Spleen (tissue), 11 donors: ENCODE results near the gene NTNG1. TPM values are rescaled to one million over a fixed set of nuclear protein-coding genes. Genes with fewer than 3 reads are reported as not detected.

ENCODE experiments used
- DNase-seq: peaks from one replicate; pipeline ENCODE4 v3.0.0-alpha.2; 2020
- H3K27ac ChIP-seq, 8 donors: fragments of 200-600 bp; sonication (generic) in 7 of 8; 1 replicate in 4 of 8; 2 replicates in 4 of 8; pipeline versions ENCODE4 v1.5.0 to v1.8.0; 2016 to 2021; ENCODE audit warnings: inconsistent platforms in 4 of 8, mild to moderate bottlenecking in 4 of 8, moderate library complexity in 1 of 8
- H3K27me3 ChIP-seq, 7 donors: fragments of 200-600 bp; sonication (generic) in 6 of 7; replicated peaks in 1 of 7; 1 replicate in 4 of 7; 2 replicates in 3 of 7; pipeline versions ENCODE4 v1.5.0 to v1.8.0; 2016 to 2021; ENCODE audit warnings: inconsistent platforms in 3 of 7, mild to moderate bottlenecking in 1 of 7
- H3K36me3 ChIP-seq, 6 donors: fragments of 200-600 bp; sonication (generic) in 5 of 6; 1 replicate in 4 of 6; 2 replicates in 2 of 6; pipeline versions ENCODE4 v1.5.0 to v1.8.0; 2016 to 2021; ENCODE audit warnings: inconsistent platforms in 2 of 6
- H3K4me1 ChIP-seq, 6 donors: fragments of 200-600 bp; sonication (generic) in 5 of 6; 1 replicate in 3 of 6; 2 replicates in 3 of 6; pipeline versions ENCODE4 v1.5.0 to v1.8.0; 2016 to 2021; ENCODE audit warnings: inconsistent platforms in 3 of 6
- H3K4me3 ChIP-seq, 8 donors: fragments of 200-600 bp; sonication (generic) in 7 of 8; 1 replicate in 4 of 8; 2 replicates in 4 of 8; pipeline versions ENCODE4 v1.5.0 to v1.8.0; 2016 to 2021; ENCODE audit warnings: inconsistent platforms in 4 of 8, mild to moderate bottlenecking in 4 of 8, moderate library complexity in 2 of 8
- H3K9me3 ChIP-seq, 8 donors: fragments of 200-600 bp; sonication (generic) in 7 of 8; 1 replicate in 4 of 8; 2 replicates in 4 of 8; pipeline versions ENCODE4 v1.5.0 to v1.8.0; 2016 to 2021; ENCODE audit warnings: inconsistent platforms in 4 of 8
- CTCF ChIP-seq, 11 experiments: fragments of 200-600 bp in 7 of 11; fragments of 450-650 bp in 4 of 11; sonication (generic) in 4 of 11; IDR thresholded peaks in 8 of 11; conservative IDR thresholded peaks in 3 of 11; 1 replicate in 7 of 11; 2 replicates in 4 of 11; pipeline versions ENCODE4 v1.4.0 to v1.8.0; 2016 to 2021; ENCODE audit warnings: antibody characterized with exemption in 11 of 11, inconsistent platforms in 4 of 11, mild to moderate bottlenecking in 1 of 11
- POLR2A ChIP-seq, 3 donors: fragments of 450-650 bp; IDR thresholded peaks; one replicate each; pipeline ENCODE4 v1.5.1; 2017; ENCODE audit warnings: antibody characterized with exemption in 3 of 3, mild to moderate bottlenecking in 1 of 3
- POLR2AphosphoS5 ChIP-seq, 3 donors: sonication (generic); formaldehyde crosslinking; IDR thresholded peaks; one replicate each; pipeline ENCODE4 v1.5.1; 2017; ENCODE audit warnings: antibody characterized with exemption in 3 of 3
- WGBS, 5 donors: extraction: QIAGEN DNeasy Blood & Tissue Kit in 3 of 5; methylation state at CpG; one replicate each; pipeline versions ENCODE4 v1.1.5 to v1.1.7; 2013 to 2018; 5-methylcytosine and 5-hydroxymethylcytosine counted together
- intact Hi-C: fragments of 100-400 bp; cut with DNase I; formaldehyde crosslinking; loops from one replicate; pipeline ENCODE4 v1.15.0; 2023; ENCODE audit warnings: low total_unique reads
- polyA plus RNA-seq, 3 donors: library from polyadenylated mRNA; stranded (reverse); fragments of 200-250 nt; gene quantifications; one replicate each; pipeline ENCODE4 v1.2.1, GENCODE V29; 2013
- total RNA-seq, 7 donors: library from RNA; depleted of rRNA in 3 of 7; stranded (reverse); fragments of >200 nt in 3 of 7; fragmentation: NEBNext Ultra II Directional in 4 of 7; extraction: Animal tissue kit (Norgen Biotek cat#: 25700) in 4 of 7; gene quantifications; one replicate each; pipeline versions ENCODE4 v1.1.0 to v1.2.1, GENCODE V29; 2016 to 2021
- donor health status: healthy with polysubstance abuse.
- donor health status: DM: no; HTN: no; CAD: no; lungs with moderate emphysema.
- donor health status: DM: no; HTN: no; CAD: no.
- donor health status: Bipolar disorder and iron deficiency.
- donor health status: healthy.
- donor health status: DM: no; HTN: no; CAD: no.
- donor health status: DM: yes; HTN: yes; CAD: no.

Gene NTNG1
- total and polyA plus RNA-seq, 10 donors: 0.11 to 2.0 (median 1.1) TPM

GRCh38 chr1:107096690-107097089 lies 44.1 kb upstream of the NTNG1 start:
- Histone ChIP-seq H3K36me3 (no peaks in the 10 kb centered on the region), H3K4me3 (no peak overlapping the region), H3K4me1 (no peaks in the 10 kb centered on the region), H3K27ac (no peak overlapping the region), H3K9me3 (no peaks in the 10 kb centered on the region), H3K27me3 (no peaks in the 10 kb centered on the region)
- WGBS, 5 donors: 14 to 37% (median 30%) methylated on average over 2 of the region's 2 CpGs
- TF ChIP-seq CTCF (IDR thresholded peaks at IDR 0.05 in 8 of 11, conservative IDR thresholded peaks at IDR 0.05 in 3 of 11): no peak
- TF ChIP-seq POLR2AphosphoS5 (IDR thresholded peaks at IDR 0.05): no peak
- TF ChIP-seq POLR2A (IDR thresholded peaks at IDR 0.05): no peak
- no peak for DNase-seq
- intact Hi-C loops: no loop called here

GRCh38 chr1:107098961-107099360 lies 41.9 kb upstream of the NTNG1 start:
- no peak for TF ChIP-seq POLR2AphosphoS5 (IDR thresholded peaks at IDR 0.05)
- TF ChIP-seq CTCF (IDR thresholded peaks at IDR 0.05 in 8 of 11, conservative IDR thresholded peaks at IDR 0.05 in 3 of 11): no peak
- TF ChIP-seq POLR2A (IDR thresholded peaks at IDR 0.05): no peak
- Histone ChIP-seq H3K4me3 (no peak overlapping the region), H3K27me3 (no peaks in the 10 kb centered on the region), H3K9me3 (no peaks in the 10 kb centered on the region), H3K27ac (no peak overlapping the region), H3K36me3 (no peaks in the 10 kb centered on the region), H3K4me1 (no peaks in the 10 kb centered on the region)
- 86 to 91% (median 87%) methylated on average over 3 of the region's 3 CpGs for WGBS, 5 donors
- intact Hi-C loops: no loop called here
- no peak for DNase-seq

- intact Hi-C loops: no loop called here
- H3K4me1 ChIP-seq: no peaks in the 10 kb centered on the region
- DNase-seq: no peak
- no peak overlapping the region for H3K4me3 ChIP-seq
- no peaks in the 10 kb centered on the region for H3K9me3 ChIP-seq
- no peak overlapping the region for H3K27ac ChIP-seq
- WGBS, 5 donors: 80 to 93% (median 87%) methylated on average over 3 of the region's 3 CpGs
- H3K36me3 ChIP-seq: no peaks in the 10 kb centered on the region
- TF ChIP-seq POLR2A (IDR thresholded peaks at IDR 0.05) (no peak), POLR2AphosphoS5 (IDR thresholded peaks at IDR 0.05) (no peak), CTCF (IDR thresholded peaks at IDR 0.05 in 8 of 11, conservative IDR thresholded peaks at IDR 0.05 in 3 of 11) (no peak)
- no peaks in the 10 kb centered on the region for H3K27me3 ChIP-seq
These were observed 40.4 kb upstream of the NTNG1 start for GRCh38 chr1:107100331-107100984.

GRCh38 chr1:107105914-107106313 lies 34.9 kb upstream of the NTNG1 start:
- no peak overlapping the region for H3K27ac ChIP-seq
- no peaks in the 10 kb centered on the region for H3K27me3 ChIP-seq
- no peak overlapping the region for H3K4me3 ChIP-seq
- no peaks in the 10 kb centered on the region for H3K9me3 ChIP-seq
- 76 to 87% (median 81%) methylated on average over 3 of the region's 3 CpGs for WGBS, 5 donors
- DNase-seq: no peak
- H3K4me1 ChIP-seq: no peaks in the 10 kb centered on the region
- TF ChIP-seq CTCF (IDR thresholded peaks at IDR 0.05 in 8 of 11, conservative IDR thresholded peaks at IDR 0.05 in 3 of 11) (no peak), POLR2A (IDR thresholded peaks at IDR 0.05) (no peak), POLR2AphosphoS5 (IDR thresholded peaks at IDR 0.05) (no peak)
- no peaks in the 10 kb centered on the region for H3K36me3 ChIP-seq
- intact Hi-C loops: no loop called here
